HFFc6 (cell line): ENCODE results near the gene CDC42. TPM values are rescaled to one million over a fixed set of nuclear protein-coding genes. Genes with fewer than 3 reads are reported as not detected.

ENCODE experiments used
- DNase-seq: peaks from one replicate; pipeline ENCODE4 v3.0.0-alpha.2; 2018
- H3K27ac Mint-ChIP-seq: 2 replicates; pipeline ENCODE4 v1.8.0; 2020; ENCODE audit warnings: mild to moderate bottlenecking, mixed read lengths
- H3K27me3 Mint-ChIP-seq: 2 replicates; pipeline ENCODE4 v1.8.0; 2021; ENCODE audit warnings: mild to moderate bottlenecking, moderate library complexity, mixed read lengths; ENCODE audit not compliant: insufficient read depth
- H3K36me3 Mint-ChIP-seq: 2 replicates; pipeline ENCODE4 v1.8.0; 2021; ENCODE audit warnings: low read depth, mixed read lengths
- H3K4me1 Mint-ChIP-seq: 2 replicates; pipeline ENCODE4 v1.8.0; 2020; ENCODE audit warnings: low read depth, mixed read lengths
- H3K4me3 Mint-ChIP-seq: 2 replicates; pipeline ENCODE4 v1.8.0; 2020; ENCODE audit warnings: mild to moderate bottlenecking, moderate library complexity, mixed read lengths
- H3K9me3 Mint-ChIP-seq: 2 replicates; pipeline ENCODE4 v1.8.0; 2020; ENCODE audit warnings: mild to moderate bottlenecking, mixed read lengths
- total RNA-seq, 6 experiments: library from RNA; stranded (reverse); fragmentation: NEBNext Ultra II Directional; extraction: Animal tissue kit (Norgen Biotek cat#: 25700); gene quantifications; 2 replicates in 1 of 6; 3 replicates in 5 of 6; pipeline ENCODE4 v1.2.3, GENCODE V29; 2021
- TF ChIP-seq, protein P1 (sequence below): fragments of 200-600 bp; sonication (generic); IDR thresholded peaks from 2 replicates; pipeline ENCODE4 v1.5.0; 2021; ENCODE audit warnings: antibody characterized with exemption, mild to moderate bottlenecking

Gene CDC42
- total RNA-seq, 6 experiments from 2014 or later = 273 to 298 (median 280) TPM

DNA sequence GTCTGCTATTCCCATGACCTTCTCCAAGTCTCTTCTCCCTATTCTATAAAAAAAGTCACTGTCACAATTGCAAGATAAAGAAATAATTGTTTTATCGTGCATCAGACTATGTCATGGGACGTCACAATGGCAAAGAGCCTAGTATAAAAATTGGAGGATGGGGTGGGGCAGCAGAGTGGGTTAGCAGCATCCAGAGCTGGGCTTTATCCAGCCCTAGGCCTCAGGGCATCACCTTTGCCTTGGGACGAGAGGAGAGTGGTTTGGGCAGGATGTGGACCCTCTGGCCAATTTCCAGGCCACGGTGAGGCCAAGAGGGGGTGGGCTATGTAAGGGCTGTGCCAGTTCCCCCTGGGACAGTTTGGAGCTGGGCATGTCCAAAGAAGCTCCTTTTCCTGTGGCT is 64.7 kb downstream of the CDC42 start:
- Mint-ChIP-seq H3K27ac (no peak overlapping the region; the same call in 1 of the 2 replicates), H3K4me3 (no peak overlapping the region), H3K9me3 (no peaks in the 10 kb centered on the region), H3K27me3 (peaks cover 2% of the 10 kb centered on the region; the same call in 1 of the 2 replicates), H3K4me1 (peaks cover 36% of the 10 kb centered on the region), H3K36me3 (peaks cover 19% of the 10 kb centered on the region)
- TF ChIP-seq, protein P1, sequence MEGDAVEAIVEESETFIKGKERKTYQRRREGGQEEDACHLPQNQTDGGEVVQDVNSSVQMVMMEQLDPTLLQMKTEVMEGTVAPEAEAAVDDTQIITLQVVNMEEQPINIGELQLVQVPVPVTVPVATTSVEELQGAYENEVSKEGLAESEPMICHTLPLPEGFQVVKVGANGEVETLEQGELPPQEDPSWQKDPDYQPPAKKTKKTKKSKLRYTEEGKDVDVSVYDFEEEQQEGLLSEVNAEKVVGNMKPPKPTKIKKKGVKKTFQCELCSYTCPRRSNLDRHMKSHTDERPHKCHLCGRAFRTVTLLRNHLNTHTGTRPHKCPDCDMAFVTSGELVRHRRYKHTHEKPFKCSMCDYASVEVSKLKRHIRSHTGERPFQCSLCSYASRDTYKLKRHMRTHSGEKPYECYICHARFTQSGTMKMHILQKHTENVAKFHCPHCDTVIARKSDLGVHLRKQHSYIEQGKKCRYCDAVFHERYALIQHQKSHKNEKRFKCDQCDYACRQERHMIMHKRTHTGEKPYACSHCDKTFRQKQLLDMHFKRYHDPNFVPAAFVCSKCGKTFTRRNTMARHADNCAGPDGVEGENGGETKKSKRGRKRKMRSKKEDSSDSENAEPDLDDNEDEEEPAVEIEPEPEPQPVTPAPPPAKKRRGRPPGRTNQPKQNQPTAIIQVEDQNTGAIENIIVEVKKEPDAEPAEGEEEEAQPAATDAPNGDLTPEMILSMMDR = no peak
- no peak for DNase-seq

DNA sequence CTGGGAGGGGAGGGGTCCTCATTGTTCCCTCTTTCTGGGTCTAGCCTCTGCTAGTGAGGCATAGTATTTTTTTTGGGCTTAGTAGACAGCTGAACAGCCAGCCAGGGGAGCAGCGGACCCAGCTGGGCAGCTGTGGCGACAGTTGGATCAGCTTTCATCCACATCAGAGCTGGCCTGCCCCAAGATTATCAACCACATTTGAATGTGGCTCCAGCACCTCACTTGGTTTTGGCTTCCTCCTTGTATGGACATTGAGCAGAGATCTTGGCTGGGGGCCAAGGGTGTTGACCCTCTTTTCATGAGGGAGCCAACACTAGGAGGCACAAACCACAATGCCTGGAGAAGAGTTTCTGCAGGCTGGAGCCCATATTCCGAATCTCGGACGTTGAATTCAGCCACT is 65.3 kb downstream of the CDC42 start:
- H3K4me1 Mint-ChIP-seq = peaks cover 36% of the 10 kb centered on the region
- no peaks in the 10 kb centered on the region for H3K9me3 Mint-ChIP-seq
- DNase-seq = no peak
- H3K36me3 Mint-ChIP-seq = peaks cover 14% of the 10 kb centered on the region
- no peak overlapping the region for H3K4me3 Mint-ChIP-seq
- H3K27ac Mint-ChIP-seq = no peak overlapping the region
- H3K27me3 Mint-ChIP-seq = peaks cover 2% of the 10 kb centered on the region; the same call in 1 of the 2 replicates
- TF ChIP-seq, protein P1 = no peak

DNA sequence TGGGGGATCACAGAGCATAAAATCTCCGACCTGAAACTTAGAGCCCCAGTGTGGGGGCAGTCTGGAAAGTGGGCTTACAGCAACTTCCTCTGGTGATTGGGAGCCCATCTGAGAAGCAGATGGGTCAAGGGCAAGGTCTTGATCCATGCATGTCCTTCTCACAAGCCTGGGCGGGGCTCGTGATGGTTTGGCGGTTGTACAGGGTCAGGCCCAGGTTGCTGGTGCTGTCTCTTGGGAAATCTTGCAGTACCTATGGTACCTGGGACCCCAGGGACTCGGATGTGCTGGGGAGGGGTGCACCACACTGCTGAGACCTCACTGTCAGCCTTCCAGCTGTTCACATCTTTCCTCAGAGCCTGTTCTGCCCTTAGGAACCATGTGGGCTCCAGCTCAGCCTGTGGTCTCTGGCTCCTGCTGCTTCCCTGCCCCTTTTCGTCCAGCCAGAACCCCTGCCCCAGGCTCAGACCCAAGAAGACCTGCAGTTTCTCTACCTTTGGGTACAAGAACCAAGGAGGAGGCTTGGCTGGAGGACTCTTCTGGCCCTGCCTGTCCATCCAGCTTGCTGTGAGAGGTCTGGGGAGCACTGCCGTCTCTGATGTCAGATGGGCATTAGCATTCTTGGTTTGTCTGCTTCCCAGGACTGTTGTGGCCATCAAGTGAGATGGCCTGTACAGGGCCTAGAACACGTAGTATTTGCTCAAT is 65.9 kb downstream of the CDC42 start:
- H3K4me3 Mint-ChIP-seq = no peak overlapping the region
- H3K27ac Mint-ChIP-seq = no peak overlapping the region
- H3K27me3 Mint-ChIP-seq = peaks cover 2% of the 10 kb centered on the region; the same call in 1 of the 2 replicates
- TF ChIP-seq, protein P1 = no peak
- peaks cover 9% of the 10 kb centered on the region for H3K36me3 Mint-ChIP-seq
- H3K9me3 Mint-ChIP-seq = no peaks in the 10 kb centered on the region
- peaks cover 36% of the 10 kb centered on the region for H3K4me1 Mint-ChIP-seq
- DNase-seq = no peak

GRCh38 chr1:22119626-22120468 is 67.3 kb downstream of the CDC42 start:
- Mint-ChIP-seq H3K4me3 (no peak overlapping the region), H3K4me1 (peaks cover 25% of the 10 kb centered on the region), H3K36me3 (peaks cover 9% of the 10 kb centered on the region), H3K27me3 (peaks cover 6% of the 10 kb centered on the region), H3K27ac (no peak overlapping the region), H3K9me3 (no peaks in the 10 kb centered on the region)
- TF ChIP-seq, protein P1 = no peak
- no peak for DNase-seq

- DNase-seq = no peak
- TF ChIP-seq, protein P1 = no peak
- Mint-ChIP-seq H3K4me1 (peaks cover 19% of the 10 kb centered on the region), H3K4me3 (no peak overlapping the region), H3K36me3 (peaks cover 9% of the 10 kb centered on the region), H3K27me3 (peaks cover 6% of the 10 kb centered on the region), H3K27ac (no peak overlapping the region), H3K9me3 (no peaks in the 10 kb centered on the region)
Observed at GRCh38 chr1:22120469-22120790, 67.9 kb downstream of the CDC42 start.
